Effector memory CD4-positive, alpha-beta T cell (primary cell): ENCODE results near the gene DERL3.

Source experiments
- DNase-seq, 3 donors: peaks; one replicate each; pipeline ENCODE4 v3.0.0-alpha.2; 2020
- H3K27ac ChIP-seq: 2 replicates; pipeline ENCODE4 v1.7.0; 2013; ENCODE audit warnings: mild to moderate bottlenecking, low read length, moderate library complexity; ENCODE audit not compliant: insufficient read depth, poor library complexity, severe bottlenecking
- H3K27me3 ChIP-seq: replicated peaks from 2 replicates; pipeline ENCODE4 v1.7.0; 2013; ENCODE audit warnings: mild to moderate bottlenecking, low read length; ENCODE audit not compliant: insufficient read depth, control insufficient read depth, poor library complexity, severe bottlenecking
- H3K36me3 ChIP-seq: 2 replicates; pipeline ENCODE4 v1.7.0; 2013; ENCODE audit warnings: mild to moderate bottlenecking, low read length, moderate library complexity; ENCODE audit not compliant: control insufficient read depth, insufficient read depth
- H3K4me1 ChIP-seq: 2 replicates; pipeline ENCODE4 v1.7.0; 2013; ENCODE audit warnings: low read length, mild to moderate bottlenecking; ENCODE audit not compliant: control insufficient read depth, insufficient read depth, poor library complexity, severe bottlenecking
- H3K4me3 ChIP-seq: 2 replicates; pipeline ENCODE4 v1.7.0; 2013; ENCODE audit warnings: low read length, low read depth, mild to moderate bottlenecking; ENCODE audit not compliant: insufficient read depth, poor library complexity, severe bottlenecking
- H3K9me3 ChIP-seq: 2 replicates; pipeline ENCODE4 v1.7.0; 2013; ENCODE audit warnings: mild to moderate bottlenecking, low read length, moderate library complexity; ENCODE audit not compliant: control insufficient read depth

Gene DERL3

GRCh38 chr22:23824476-23825245 is 14.1 kb downstream of the DERL3 start:
- H3K4me1 ChIP-seq: no peaks in the 10 kb centered on the region

GRCh38 chr22:23823331-23823791 is 15.4 kb downstream of the DERL3 start:
- Histone ChIP-seq H3K27me3 (no peaks in the 10 kb centered on the region), H3K9me3 (no peaks in the 10 kb centered on the region), H3K4me3 (no peak overlapping the region), H3K27ac (no peak overlapping the region), H3K36me3 (peaks cover 70% of the 10 kb centered on the region), H3K4me1 (no peaks in the 10 kb centered on the region)
- DNase-seq: no peak

More at GRCh38 chr22:23824476-23825245, 14.1 kb downstream of the DERL3 start:
- no peak for DNase-seq
- no peak overlapping the region for H3K4me3 ChIP-seq
- peaks cover 70% of the 10 kb centered on the region for H3K36me3 ChIP-seq
- H3K27me3 ChIP-seq: no peaks in the 10 kb centered on the region
- H3K27ac ChIP-seq: no peak overlapping the region
- H3K9me3 ChIP-seq: no peaks in the 10 kb centered on the region

GRCh38 chr22:23822101-23822671 is 16.6 kb downstream of the DERL3 start:
- Histone ChIP-seq H3K4me3 (no peak overlapping the region), H3K9me3 (no peaks in the 10 kb centered on the region), H3K4me1 (no peaks in the 10 kb centered on the region), H3K27ac (no peak overlapping the region), H3K27me3 (no peaks in the 10 kb centered on the region), H3K36me3 (peaks cover 72% of the 10 kb centered on the region)
- DNase-seq: no peak

- Histone ChIP-seq H3K36me3 (peaks cover 73% of the 10 kb centered on the region), H3K27ac (no peak overlapping the region), H3K4me3 (no peak overlapping the region), H3K4me1 (no peaks in the 10 kb centered on the region), H3K27me3 (no peaks in the 10 kb centered on the region), H3K9me3 (no peaks in the 10 kb centered on the region)
- DNase-seq: no peak
These were observed 18.0 kb downstream of the DERL3 start for GRCh38 chr22:23820748-23821211.

GRCh38 chr22:23818541-23818940 is 20.3 kb downstream of the DERL3 start:
- Histone ChIP-seq H3K27me3 (no peaks in the 10 kb centered on the region), H3K36me3 (peaks cover 55% of the 10 kb centered on the region), H3K27ac (no peak overlapping the region), H3K4me1 (no peaks in the 10 kb centered on the region), H3K4me3 (no peak overlapping the region), H3K9me3 (no peaks in the 10 kb centered on the region)
- DNase-seq: no peak

- Histone ChIP-seq H3K4me1 (no peaks in the 10 kb centered on the region), H3K36me3 (peaks cover 42% of the 10 kb centered on the region), H3K9me3 (no peaks in the 10 kb centered on the region), H3K27me3 (no peaks in the 10 kb centered on the region), H3K4me3 (no peak overlapping the region), H3K27ac (no peak overlapping the region)
- no peak for DNase-seq
These were observed 21.7 kb downstream of the DERL3 start for GRCh38 chr22:23817146-23817545.

- peaks cover 38% of the 10 kb centered on the region for H3K36me3 ChIP-seq
- H3K4me3 ChIP-seq: no peak overlapping the region
- no peaks in the 10 kb centered on the region for H3K9me3 ChIP-seq
These were observed 22.4 kb downstream of the DERL3 start for GRCh38 chr22:23816156-23816976.

GRCh38 chr22:23815541-23816155 is 23.2 kb downstream of the DERL3 start:
- H3K4me1 ChIP-seq: no peaks in the 10 kb centered on the region
- peaks cover 33% of the 10 kb centered on the region for H3K36me3 ChIP-seq
- H3K27ac ChIP-seq: no peak overlapping the region
- H3K4me3 ChIP-seq: no peak overlapping the region
- H3K9me3 ChIP-seq: no peaks in the 10 kb centered on the region
- no peak for DNase-seq
- H3K27me3 ChIP-seq: no peaks in the 10 kb centered on the region

More at GRCh38 chr22:23816156-23816976, 22.4 kb downstream of the DERL3 start:
- no peak for DNase-seq
- H3K4me1 ChIP-seq: no peaks in the 10 kb centered on the region
- no peak overlapping the region for H3K27ac ChIP-seq
- H3K27me3 ChIP-seq: no peaks in the 10 kb centered on the region

- H3K36me3 ChIP-seq: peaks cover 17% of the 10 kb centered on the region
- H3K9me3 ChIP-seq: no peaks in the 10 kb centered on the region
- no peak overlapping the region for H3K27ac ChIP-seq
- H3K4me1 ChIP-seq: no peaks in the 10 kb centered on the region
- H3K4me3 ChIP-seq: no peak overlapping the region
- H3K27me3 ChIP-seq: no peaks in the 10 kb centered on the region
- no peak for DNase-seq
These were observed 26.4 kb downstream of the DERL3 start for GRCh38 chr22:23812378-23812777.
